ENCODE data around the gene UBXN7. TPM values are rescaled to one million over a fixed set of nuclear protein-coding genes. Genes with fewer than 3 reads are reported as not detected.

The UBXN7 gene
- polyA plus RNA-seq, 1 donor from 2014 or later = 19.6 TPM

GRCh38 chr3:196406811-196407470 is 25.3 kb downstream of the UBXN7 start:
- Histone ChIP-seq H3K36me3 (ENCODE audit: insufficient read depth, low read length) (no peaks in the 10 kb centered on the region), H3K4me2 (ENCODE audit: low read length) (no peak overlapping the region), H3K9me3 (ENCODE audit: low read length) (no peaks in the 10 kb centered on the region), H4K20me1 (ENCODE audit: insufficient read depth) (no peaks in the 10 kb centered on the region), H3K4me3 (ENCODE audit: low read length) (no peak overlapping the region), H3K79me2 (replicated peaks; ENCODE audit: insufficient read depth, low read length) (peaks cover 49% of the 10 kb centered on the region), H3K9ac (ENCODE audit: low read length) (no peak overlapping the region), H3K27ac (ENCODE audit: low read length) (no peak overlapping the region), H2AFZ (ENCODE audit: low read depth, low read length) (no peak overlapping the region), H3F3A (ENCODE audit: insufficient read depth, low read length, poor library complexity, severe bottlenecking) (peaks cover 10% of the 10 kb centered on the region), H3K27me3 (ENCODE audit: insufficient read depth, low read depth, low read length) (no peaks in the 10 kb centered on the region), H3K9me2 (ENCODE audit: insufficient read depth, low read length) (no peaks in the 10 kb centered on the region)
- TF ChIP-seq POLR2AphosphoS5 (IDR thresholded peaks at IDR 0.05) (no peak), RAD21 (conservative IDR thresholded peaks at IDR 0.05) (no peak), REST (IDR thresholded peaks at IDR 0.05; ENCODE audit: borderline replicate concordance) (no peak), EP300 (conservative IDR thresholded peaks at IDR 0.05; ENCODE audit: poor library complexity, severe bottlenecking) (no peak), SMC3 (conservative IDR thresholded peaks at IDR 0.05; ENCODE audit: poor library complexity) (no peak), CTCF (IDR thresholded peaks at IDR 0.05; ENCODE audit: poor library complexity, severe bottlenecking) (no peak), TAF1 (IDR thresholded peaks at IDR 0.05; ENCODE audit: low read depth) (no peak), MXI1 (conservative IDR thresholded peaks at IDR 0.05; ENCODE audit: poor library complexity, severe bottlenecking) (no peak), EZH2 (IDR thresholded peaks at IDR 0.05; ENCODE audit: borderline replicate concordance, insufficient read depth, low read length, poor library complexity, severe bottlenecking) (no peak)

- no peak for TF ChIP-seq TAF1 (IDR thresholded peaks at IDR 0.05; ENCODE audit: low read depth)
- TF ChIP-seq SMC3 (conservative IDR thresholded peaks at IDR 0.05; ENCODE audit: poor library complexity) = no peak
- no peak for TF ChIP-seq POLR2AphosphoS5 (IDR thresholded peaks at IDR 0.05)
- TF ChIP-seq CTCF (IDR thresholded peaks at IDR 0.05; ENCODE audit: poor library complexity, severe bottlenecking) = no peak
- no peak for TF ChIP-seq RAD21 (conservative IDR thresholded peaks at IDR 0.05)
- no peak for TF ChIP-seq REST (IDR thresholded peaks at IDR 0.05; ENCODE audit: borderline replicate concordance)
- no peak for TF ChIP-seq EP300 (conservative IDR thresholded peaks at IDR 0.05; ENCODE audit: poor library complexity, severe bottlenecking)
- no peak for TF ChIP-seq MXI1 (conservative IDR thresholded peaks at IDR 0.05; ENCODE audit: poor library complexity, severe bottlenecking)
- TF ChIP-seq EZH2 (IDR thresholded peaks at IDR 0.05; ENCODE audit: borderline replicate concordance, insufficient read depth, low read length, poor library complexity, severe bottlenecking) = no peak
- H3K79me2 ChIP-seq (replicated peaks; ENCODE audit: insufficient read depth, low read length) = peaks cover 13% of the 10 kb centered on the region
Measured at GRCh38 chr3:196400331-196400730, 31.9 kb downstream of the UBXN7 start.

More at GRCh38 chr3:196400331-196400730, 31.9 kb downstream of the UBXN7 start:
- Histone ChIP-seq H4K20me1 (ENCODE audit: insufficient read depth) (no peaks in the 10 kb centered on the region), H3K27me3 (ENCODE audit: insufficient read depth, low read depth, low read length) (no peaks in the 10 kb centered on the region), H3K36me3 (ENCODE audit: insufficient read depth, low read length) (no peaks in the 10 kb centered on the region), H3K9me3 (ENCODE audit: low read length) (no peaks in the 10 kb centered on the region), H3K27ac (ENCODE audit: low read length) (no peak overlapping the region), H3K9me2 (ENCODE audit: insufficient read depth, low read length) (no peaks in the 10 kb centered on the region), H3K9ac (ENCODE audit: low read length) (no peak overlapping the region), H3F3A (ENCODE audit: insufficient read depth, low read length, poor library complexity, severe bottlenecking) (no peaks in the 10 kb centered on the region), H2AFZ (ENCODE audit: low read depth, low read length) (no peak overlapping the region), H3K4me3 (ENCODE audit: low read length) (no peak overlapping the region), H3K4me2 (ENCODE audit: low read length) (no peak overlapping the region)
